ENCODE measurements around the gene RAPGEF1. TPM values are rescaled to one million over a fixed set of nuclear protein-coding genes. Genes with fewer than 3 reads are reported as not detected.
"Not testable (repeated sequence)": the region's sequence is repeated elsewhere in the genome, so short reads cannot be mapped to it uniquely, and the experiment has no call there.

The RAPGEF1 gene
- total RNA-seq, 1 experiment from 2014 or later, result 30.8 TPM

- DNase-seq (ENCODE audit: low read depth), result no peak
These were observed 69.4 kb downstream of the RAPGEF1 start for GRCh38 chr9:131670247-131671132.

DNA sequence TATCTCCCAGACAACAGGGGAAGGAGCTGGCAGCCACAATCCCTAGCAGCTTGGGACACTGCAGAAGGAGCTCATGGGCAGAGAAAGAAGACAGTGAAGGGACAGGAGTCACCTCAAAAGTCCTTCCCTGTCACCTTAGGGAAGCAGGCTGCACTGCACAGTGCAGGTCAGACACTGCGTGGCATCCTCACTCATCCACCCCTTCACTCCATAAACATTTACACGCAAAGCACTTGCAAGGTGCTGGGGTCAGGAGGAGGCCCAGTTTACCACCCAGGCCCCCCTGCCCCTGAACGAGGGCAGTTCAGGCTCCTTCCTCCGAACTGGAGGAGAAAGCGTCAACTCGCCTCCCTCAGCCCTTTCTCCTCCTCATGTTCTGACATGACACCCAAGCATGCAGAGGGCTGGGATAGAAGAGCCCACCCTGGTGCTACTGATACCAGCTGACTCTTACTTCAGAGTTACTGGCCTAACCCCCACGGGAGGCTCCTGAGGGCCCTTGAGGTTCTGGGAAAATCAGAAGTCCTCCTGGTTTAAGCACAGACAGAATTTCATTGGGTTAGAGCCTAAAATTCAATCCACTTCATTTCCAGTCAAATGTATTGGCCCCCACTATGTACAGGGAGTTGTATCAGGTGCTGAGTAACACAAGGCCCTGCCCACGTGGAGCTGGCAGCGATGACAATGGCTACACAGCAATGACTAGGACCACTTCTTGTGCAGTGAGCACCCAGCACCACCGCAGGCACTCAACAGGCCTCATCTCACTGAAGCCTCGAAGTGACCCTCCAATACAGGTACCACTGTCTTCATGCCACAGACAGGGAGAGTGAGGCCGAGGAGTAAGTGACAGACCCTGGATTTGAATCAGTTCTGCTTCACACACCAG is 70.4 kb downstream of the RAPGEF1 start:
- no peak for DNase-seq (ENCODE audit: low read depth)

DNA sequence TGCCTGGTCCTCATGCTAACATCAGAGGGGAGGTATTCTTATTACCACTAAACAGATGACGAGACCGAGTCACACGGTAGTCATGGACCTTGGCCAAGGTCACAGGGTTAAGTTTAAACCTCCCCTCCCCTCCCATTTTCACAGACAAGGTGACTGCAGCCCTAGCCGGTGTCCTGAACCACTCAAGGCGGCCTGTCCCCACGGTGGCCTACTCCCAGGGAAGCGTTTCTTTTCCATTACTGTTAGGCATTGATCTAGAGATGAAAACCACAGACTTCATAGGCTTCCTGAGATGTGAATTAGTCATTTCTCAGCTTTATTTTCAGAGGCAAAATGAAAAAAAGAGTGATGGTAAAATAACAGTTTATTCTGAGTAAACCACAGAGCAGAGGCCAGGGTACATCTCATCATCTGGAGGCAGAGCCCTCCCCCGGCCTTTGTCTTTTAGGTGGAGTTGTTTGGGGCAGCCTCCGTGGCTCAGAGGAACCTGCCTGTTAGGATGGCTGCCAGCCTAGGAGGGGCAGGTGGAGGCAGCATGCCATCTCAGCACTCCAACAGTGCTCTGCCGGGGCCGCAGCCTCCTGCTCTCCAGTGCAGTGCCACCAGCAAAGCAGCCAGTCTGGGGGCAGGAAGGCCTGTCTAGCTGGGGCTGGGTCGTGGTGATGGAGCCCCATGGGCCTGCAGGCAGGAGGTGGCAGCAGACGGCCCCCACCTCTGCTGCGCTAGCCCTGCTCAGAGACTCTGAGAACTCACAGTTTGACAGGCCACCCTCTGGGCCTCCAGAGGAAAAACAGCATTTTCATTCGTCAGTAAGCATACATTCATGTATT is 71.2 kb downstream of the RAPGEF1 start:
- peak; percentile 92 for DNase-seq (ENCODE audit: low read depth)

GRCh38 chr9:131668057-131668438 is 71.8 kb downstream of the RAPGEF1 start:
- DNase-seq (ENCODE audit: low read depth), result peak; percentile 16

DNA sequence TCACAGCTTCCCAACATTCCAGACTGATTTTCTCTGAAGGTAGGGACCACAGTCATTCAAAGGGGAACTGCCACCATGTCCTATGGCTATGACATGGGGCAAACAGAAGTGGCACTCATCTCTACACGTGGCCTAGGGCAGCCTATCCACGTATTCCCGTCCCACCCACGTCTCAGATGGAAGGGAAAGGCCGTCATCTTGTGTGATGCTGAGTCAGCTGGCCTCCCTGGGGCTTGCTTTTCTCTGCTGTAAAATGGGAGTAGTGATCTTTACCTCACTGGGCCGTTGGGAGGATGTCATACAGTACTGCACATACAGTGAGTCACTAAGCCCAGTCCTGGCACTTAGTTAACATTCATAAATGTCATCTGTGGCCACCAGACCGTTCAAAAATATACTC is 72.3 kb downstream of the RAPGEF1 start:
- peak; percentile 30 for DNase-seq (ENCODE audit: low read depth)

- no peak for DNase-seq (ENCODE audit: low read depth)
These were observed 73.1 kb downstream of the RAPGEF1 start for GRCh38 chr9:131666774-131667173.

GRCh38 chr9:131666029-131666428 is 73.8 kb downstream of the RAPGEF1 start:
- DNase-seq (ENCODE audit: low read depth), result no peak

- DNase-seq (ENCODE audit: low read depth), result no peak
These were observed 76.6 kb downstream of the RAPGEF1 start for GRCh38 chr9:131663288-131663687.

- not testable (repeated sequence) for DNase-seq (ENCODE audit: low read depth)
These were observed 77.6 kb downstream of the RAPGEF1 start for GRCh38 chr9:131662289-131662621.

DNA sequence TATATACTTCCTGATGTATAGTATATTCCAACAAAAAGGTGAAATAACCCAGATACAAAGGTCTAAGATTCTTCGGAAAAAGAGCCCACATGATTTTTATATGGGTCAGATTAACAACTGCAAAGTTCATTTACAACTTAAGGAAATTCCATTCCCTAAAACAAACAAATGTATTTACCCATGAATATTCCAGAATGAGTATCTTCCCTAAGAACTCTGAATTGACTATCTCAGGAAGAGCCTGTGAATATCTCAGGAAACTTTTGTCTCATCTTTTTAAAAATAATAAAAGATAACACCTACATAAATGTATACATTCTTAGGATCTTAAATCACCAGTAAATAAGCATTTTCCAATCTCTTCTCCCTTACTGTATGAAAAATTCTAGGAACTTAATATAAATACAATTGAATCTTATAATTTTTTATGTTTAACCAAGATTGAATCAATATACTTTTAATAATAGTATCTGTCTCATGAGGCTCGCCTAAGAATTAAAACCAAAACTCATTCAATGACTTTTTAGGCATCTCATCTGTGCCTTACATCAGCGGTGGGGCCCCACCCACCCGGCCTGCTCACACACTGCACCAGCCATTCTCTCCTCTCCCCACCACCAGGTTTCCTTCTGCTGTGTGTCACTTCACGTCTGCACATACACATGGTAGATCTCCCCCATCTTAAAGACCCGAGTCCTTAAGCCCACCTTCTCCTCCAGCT is 78.1 kb downstream of the RAPGEF1 start:
- no peak for DNase-seq (ENCODE audit: low read depth)

DNA sequence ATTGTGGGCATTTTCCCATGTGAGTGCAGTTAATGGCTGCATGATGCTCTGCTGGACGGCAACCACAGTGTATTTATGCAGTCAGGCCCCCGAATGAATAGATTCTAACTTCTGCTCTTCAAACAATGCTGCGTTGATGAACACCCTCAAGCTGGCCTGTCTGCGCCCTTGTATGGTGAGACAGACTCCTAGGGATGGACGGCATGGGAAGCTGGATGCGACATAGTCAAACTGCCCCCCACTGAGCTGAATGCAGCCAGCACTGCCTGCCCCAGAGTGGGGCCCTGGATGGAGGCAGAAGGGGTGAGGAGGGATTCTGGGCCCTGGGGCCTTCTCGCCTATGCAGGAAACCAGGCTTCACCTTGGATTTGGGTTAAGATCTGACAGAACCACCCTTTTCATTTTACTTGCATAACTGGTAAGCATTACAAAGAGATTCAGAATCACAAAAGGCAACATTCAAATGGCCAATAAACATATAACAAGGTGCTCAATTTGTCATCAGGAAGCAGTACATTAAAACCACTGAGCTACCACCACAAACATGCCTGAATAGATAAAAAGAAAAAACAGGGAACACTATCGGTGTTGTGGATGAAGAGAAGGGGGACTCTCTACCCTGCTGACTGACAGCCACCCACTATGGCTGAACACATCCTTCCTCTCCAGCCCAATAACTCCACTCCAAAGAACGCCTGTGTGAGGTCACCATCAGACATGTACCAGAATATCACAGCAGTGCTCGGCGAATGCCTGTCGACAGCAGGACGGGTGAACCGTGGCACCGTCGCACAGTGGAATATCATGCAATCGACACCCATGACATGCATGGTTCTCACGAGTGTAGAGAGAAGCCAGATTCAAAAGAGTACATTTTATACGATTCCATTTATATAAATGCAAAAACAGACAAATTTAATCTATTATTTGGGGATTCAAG is 79.1 kb downstream of the RAPGEF1 start:
- DNase-seq (ENCODE audit: low read depth), result no peak

DNA sequence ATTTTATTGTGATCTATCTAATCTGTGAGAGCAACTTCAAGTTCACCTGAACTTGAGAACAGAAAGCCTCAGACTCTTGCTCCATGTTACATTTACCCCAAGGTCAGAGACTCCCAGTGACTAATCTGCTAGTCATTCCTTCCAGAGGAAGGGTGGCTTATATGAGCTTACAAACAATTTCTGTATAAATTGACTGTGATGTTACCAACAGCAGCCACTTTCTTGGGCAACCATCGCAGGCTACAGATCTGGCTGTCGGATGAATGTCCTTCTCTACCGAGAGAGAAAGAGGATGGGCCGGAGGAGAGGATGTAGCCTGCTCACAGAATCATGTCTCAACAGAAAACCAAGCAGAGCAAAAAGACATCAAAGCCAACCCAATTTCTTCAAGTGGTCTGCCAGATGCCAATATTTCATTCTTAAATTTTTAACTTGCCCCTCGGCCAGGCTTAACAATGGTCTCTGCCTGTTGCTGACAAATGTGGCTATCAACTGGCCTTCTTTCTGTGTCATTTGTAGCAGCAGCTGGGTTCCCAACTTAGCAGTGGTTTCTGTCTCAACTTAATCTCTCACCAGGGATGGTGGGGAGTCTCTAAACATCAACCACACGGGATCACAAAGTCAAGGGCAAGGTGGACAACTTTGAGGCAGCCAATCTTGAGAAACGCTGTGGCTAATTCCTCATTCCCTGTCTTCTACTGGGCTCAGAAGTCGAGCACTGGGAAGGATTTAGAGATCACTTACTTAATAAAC is 81.3 kb downstream of the RAPGEF1 start:
- peak; percentile 97 for DNase-seq (ENCODE audit: low read depth)

DNA sequence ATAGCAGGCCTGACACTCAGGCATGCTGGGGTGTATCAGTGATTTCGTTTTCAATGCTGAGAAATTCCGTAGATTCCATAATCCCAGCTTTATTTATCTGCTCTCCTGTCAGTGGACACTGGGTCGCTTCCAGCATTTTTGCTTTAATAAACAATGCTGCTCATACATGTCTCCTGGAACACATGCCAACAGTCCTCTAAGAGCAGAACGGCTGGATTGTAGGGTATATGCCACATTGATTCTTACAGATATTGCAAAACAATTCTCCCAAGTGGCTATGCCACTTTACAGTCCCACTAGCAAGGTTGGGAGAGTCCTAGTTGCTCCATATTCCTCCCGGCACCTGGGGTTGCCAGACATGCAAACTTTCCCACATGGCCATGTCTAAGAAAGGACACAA is 81.9 kb downstream of the RAPGEF1 start:
- DNase-seq (ENCODE audit: low read depth), result peak; percentile 65

DNA sequence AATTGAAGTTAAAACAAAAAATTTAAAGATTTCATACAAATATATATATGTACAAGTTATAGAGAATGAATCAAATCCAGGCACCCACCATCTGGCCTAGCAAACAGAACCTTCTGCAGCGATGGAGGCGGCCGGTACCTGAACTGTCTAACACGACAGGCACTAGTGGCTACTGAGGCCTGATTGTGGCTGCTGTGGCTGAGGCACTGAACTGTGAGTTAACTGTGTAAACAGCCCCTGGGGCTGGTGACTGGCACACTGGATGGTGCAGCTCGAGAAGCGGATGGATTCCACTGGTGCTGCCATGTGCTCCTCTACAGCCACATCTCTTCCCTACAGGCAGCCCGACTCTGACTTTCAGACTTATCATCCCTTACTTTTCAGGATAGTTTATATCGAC is 82.4 kb downstream of the RAPGEF1 start:
- peak; percentile 82 for DNase-seq (ENCODE audit: low read depth)

- DNase-seq (ENCODE audit: low read depth), result no peak
These were observed 82.9 kb downstream of the RAPGEF1 start for GRCh38 chr9:131657037-131657377.

DNA sequence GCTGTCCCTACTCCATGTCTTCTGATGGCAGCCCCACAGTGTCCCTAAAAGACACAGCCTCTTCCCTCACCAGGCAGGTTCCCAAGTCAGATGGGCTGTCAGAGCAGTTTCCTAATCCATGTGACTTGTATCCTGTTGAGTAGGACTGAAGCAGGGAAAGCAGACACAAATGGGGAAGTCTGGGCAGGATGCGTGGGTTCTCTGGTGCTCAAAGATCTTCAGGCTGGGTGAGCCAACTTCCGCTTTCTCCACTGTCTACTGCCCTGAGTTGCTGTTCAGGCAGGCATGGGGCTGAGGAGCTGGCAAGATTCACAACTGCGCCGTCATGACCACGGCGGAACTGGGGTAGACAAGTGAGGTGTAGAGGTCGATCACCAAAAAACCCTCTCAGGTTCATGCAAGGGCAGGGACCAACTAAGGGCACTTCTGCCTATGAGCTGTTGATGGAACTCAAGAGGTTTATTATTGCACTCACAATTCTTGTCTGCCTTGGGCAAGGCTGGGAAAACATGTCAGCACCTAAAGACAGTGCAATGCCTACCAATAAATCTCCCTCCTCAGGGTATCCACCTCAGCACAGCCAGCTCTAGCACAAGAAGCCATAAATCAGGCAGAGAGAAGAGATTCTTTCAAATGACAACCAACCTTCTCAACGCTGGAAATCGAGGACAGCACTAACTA is 83.4 kb downstream of the RAPGEF1 start:
- DNase-seq (ENCODE audit: low read depth), result no peak

- not testable (repeated sequence) for DNase-seq (ENCODE audit: low read depth)
These were observed 85.5 kb downstream of the RAPGEF1 start for GRCh38 chr9:131654369-131654768.

GRCh38 chr9:131651599-131651998 is 88.3 kb downstream of the RAPGEF1 start:
- DNase-seq (ENCODE audit: low read depth), result peak; percentile 33

DNA sequence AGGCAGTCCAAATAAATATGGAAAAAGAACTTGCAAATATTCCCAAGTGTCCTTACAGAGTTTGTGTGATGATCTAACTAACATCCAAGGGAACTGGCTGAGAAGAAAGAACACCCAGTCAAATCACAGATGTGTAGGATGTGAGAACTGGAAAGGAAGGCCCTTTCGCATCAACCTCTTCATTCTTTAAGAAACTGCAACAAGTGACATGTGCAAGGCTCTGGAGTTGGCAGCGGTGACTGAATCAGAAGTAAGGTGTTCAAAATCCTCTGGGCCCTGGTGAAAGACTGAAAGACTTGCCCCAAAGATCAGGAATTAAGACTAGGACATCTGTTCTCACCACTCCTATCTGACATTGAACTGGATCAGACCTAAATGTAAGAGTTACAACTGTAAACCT is 88.7 kb downstream of the RAPGEF1 start:
- DNase-seq (ENCODE audit: low read depth), result no peak
